Activated CD4-positive, CD25-positive, alpha-beta regulatory T cell treated with anti-CD3 and anti-CD28 coated beads, Interleukin-2, amount 50 U/mL, for 16 hours (primary cell): ENCODE results near the gene PIGB.
"Not testable (repeated sequence)": the region's sequence is repeated elsewhere in the genome, so short reads cannot be mapped to it uniquely, and the experiment has no call there.

Source experiments
- DNase-seq: peaks from one replicate; pipeline ENCODE4 v3.0.0-alpha.2; 2020; ENCODE audit warnings: low read depth, low spot score

Gene PIGB

GRCh38 chr15:55379095-55379494 lies 60.1 kb downstream of the PIGB start:
- DNase-seq = no peak

GRCh38 chr15:55381595-55381994 lies 62.6 kb downstream of the PIGB start:
- DNase-seq = no peak

- DNase-seq = no peak
These were observed 64.7 kb downstream of the PIGB start for GRCh38 chr15:55383687-55384086.

- no peak for DNase-seq
These were observed 68.0 kb downstream of the PIGB start for GRCh38 chr15:55387027-55387426.

GRCh38 chr15:55389264-55389607 lies 70.2 kb downstream of the PIGB start:
- no peak for DNase-seq

GRCh38 chr15:55394694-55395093 lies 75.7 kb downstream of the PIGB start:
- no peak for DNase-seq

- no peak for DNase-seq
These were observed 79.2 kb downstream of the PIGB start for GRCh38 chr15:55398243-55398642.

GRCh38 chr15:55400050-55400449 lies 81.0 kb downstream of the PIGB start:
- DNase-seq = not testable (repeated sequence)

GRCh38 chr15:55401786-55402246 lies 82.8 kb downstream of the PIGB start:
- DNase-seq = no peak

GRCh38 chr15:55402707-55403106 lies 83.7 kb downstream of the PIGB start:
- no peak for DNase-seq

- DNase-seq = no peak
These were observed 84.5 kb downstream of the PIGB start for GRCh38 chr15:55403531-55403930.
